Right atrium auricular region (tissue), 2 donors: Measurements from ENCODE around the gene FAM187B. TPM values are rescaled to one million over a fixed set of nuclear protein-coding genes. Genes with fewer than 3 reads are reported as not detected.

Experiments used
- DNase-seq: peaks from one replicate; pipeline ENCODE4 v3.0.0-alpha.2; 2019; ENCODE audit warnings: low spot score
- H3K27ac ChIP-seq, 2 donors: fragments of 200-600 bp; sonication (generic); 1 replicate in 1 of 2; 2 replicates in 1 of 2; pipeline ENCODE4 v1.5.1; 2016 to 2019
- H3K27me3 ChIP-seq, 2 donors: fragments of 200-600 bp; sonication (generic); one replicate each; pipeline versions ENCODE4 v1.5.1 to v1.6.0; 2017 to 2019
- H3K36me3 ChIP-seq: fragments of 200-600 bp; sonication (generic); one replicate; pipeline ENCODE4 v1.5.1; 2016
- H3K4me1 ChIP-seq, 2 donors: fragments of 200-600 bp; sonication (generic); one replicate each; pipeline versions ENCODE4 v1.5.1 to v1.6.0; 2017 to 2019
- H3K4me3 ChIP-seq, 2 donors: fragments of 200-600 bp; sonication (generic); 1 replicate in 1 of 2; 2 replicates in 1 of 2; pipeline ENCODE4 v1.5.1; 2017 to 2019; ENCODE audit warnings: mild to moderate bottlenecking in 1 of 2, moderate library complexity in 1 of 2
- H3K9me3 ChIP-seq, 2 donors: fragments of 200-600 bp; sonication (generic); one replicate each; pipeline ENCODE4 v1.5.1; 2019
- total RNA-seq, 2 donors: library from RNA; depleted of rRNA; stranded (reverse); fragments of >200 nt; gene quantifications; one replicate each; pipeline ENCODE4 v1.1.0, GENCODE V29; 2016
- TF ChIP-seq, protein P1 (sequence below), 2 donors: fragments of 200-600 bp; sonication (generic); IDR thresholded peaks; one replicate each; pipeline ENCODE4 v1.5.1; 2019; ENCODE audit warnings: antibody characterized with exemption in 2 of 2

The FAM187B gene
- total RNA-seq, 2 donors from 2014 or later = not detected

DNA sequence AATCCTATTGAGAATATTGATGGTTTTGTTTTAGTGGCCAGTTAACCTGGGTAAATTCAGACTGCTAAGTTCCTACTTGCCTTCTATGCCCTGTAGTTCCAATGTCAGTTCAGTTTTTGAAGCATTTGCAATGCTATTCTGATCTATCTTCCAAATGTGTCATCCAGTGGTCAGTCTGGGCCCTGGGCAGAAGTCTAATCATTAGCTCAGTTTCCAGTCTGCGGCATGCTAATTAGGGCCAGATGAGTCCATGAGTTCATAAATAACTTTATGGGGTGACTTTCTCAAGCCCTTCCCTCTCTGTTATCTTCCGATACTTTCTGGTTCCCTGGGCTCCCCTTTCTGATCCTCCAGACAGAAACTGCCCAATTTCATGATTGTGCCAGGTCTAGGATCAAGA is 32.7 kb downstream of the FAM187B start:
- Histone ChIP-seq H3K27ac (no peak overlapping the region), H3K36me3 (no peaks in the 10 kb centered on the region), H3K4me3 (no peak overlapping the region), H3K4me1 (no peaks in the 10 kb centered on the region), H3K9me3 (no peaks in the 10 kb centered on the region), H3K27me3 (no peaks in the 10 kb centered on the region)
- no peak for DNase-seq
- TF ChIP-seq, protein P1, sequence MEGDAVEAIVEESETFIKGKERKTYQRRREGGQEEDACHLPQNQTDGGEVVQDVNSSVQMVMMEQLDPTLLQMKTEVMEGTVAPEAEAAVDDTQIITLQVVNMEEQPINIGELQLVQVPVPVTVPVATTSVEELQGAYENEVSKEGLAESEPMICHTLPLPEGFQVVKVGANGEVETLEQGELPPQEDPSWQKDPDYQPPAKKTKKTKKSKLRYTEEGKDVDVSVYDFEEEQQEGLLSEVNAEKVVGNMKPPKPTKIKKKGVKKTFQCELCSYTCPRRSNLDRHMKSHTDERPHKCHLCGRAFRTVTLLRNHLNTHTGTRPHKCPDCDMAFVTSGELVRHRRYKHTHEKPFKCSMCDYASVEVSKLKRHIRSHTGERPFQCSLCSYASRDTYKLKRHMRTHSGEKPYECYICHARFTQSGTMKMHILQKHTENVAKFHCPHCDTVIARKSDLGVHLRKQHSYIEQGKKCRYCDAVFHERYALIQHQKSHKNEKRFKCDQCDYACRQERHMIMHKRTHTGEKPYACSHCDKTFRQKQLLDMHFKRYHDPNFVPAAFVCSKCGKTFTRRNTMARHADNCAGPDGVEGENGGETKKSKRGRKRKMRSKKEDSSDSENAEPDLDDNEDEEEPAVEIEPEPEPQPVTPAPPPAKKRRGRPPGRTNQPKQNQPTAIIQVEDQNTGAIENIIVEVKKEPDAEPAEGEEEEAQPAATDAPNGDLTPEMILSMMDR (IDR thresholded peaks at IDR 0.05) = no peak

DNA sequence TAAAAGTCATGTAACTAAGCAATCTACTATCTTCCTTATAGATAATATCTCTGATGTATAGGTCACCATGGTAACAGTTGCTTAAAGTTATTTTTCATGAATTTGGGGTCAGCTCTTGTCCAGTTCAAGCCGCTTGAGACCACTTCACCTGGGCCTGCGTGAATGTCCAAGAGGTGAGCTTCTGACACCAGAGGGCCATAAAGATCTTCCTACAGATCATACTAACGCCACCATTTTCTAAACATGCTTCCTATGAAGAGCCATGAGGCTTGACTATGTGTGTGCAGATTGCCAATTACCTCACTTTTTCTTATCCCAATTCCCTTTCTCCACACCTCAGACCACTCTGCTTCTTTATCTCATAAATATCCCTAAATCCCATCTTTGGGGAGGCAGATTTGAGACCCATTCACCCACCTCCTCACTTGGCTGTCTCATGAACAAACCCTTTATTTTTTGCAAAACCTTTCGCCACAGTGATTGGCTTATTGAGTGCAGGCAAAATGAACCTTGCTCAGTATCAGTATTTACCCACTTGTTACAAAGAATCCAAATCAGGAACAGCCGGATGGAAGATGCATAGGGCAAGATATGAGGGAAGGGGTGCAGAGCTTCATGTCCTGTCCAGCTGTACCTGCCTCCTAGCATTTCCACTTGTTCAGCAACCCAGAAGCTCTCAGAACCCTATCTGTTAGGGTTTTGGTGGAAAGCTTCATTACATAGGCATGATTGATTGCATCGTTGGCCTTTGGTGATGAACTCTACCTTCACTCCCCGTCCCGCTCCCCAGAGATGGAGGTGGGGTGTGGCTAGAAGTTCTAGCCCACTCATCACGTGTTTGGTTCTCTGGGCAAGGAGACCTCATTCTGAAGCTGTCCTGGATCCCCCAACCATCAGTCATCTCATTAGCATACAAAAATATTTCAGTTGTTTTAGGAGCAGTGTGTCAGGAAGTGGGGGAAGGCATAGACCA is 34.2 kb downstream of the FAM187B start:
- no peaks in the 10 kb centered on the region for H3K27me3 ChIP-seq
- H3K9me3 ChIP-seq = no peaks in the 10 kb centered on the region
- H3K4me3 ChIP-seq = no peak overlapping the region
- no peak for DNase-seq
- no peak overlapping the region for H3K27ac ChIP-seq
- H3K36me3 ChIP-seq = no peaks in the 10 kb centered on the region
- no peaks in the 10 kb centered on the region for H3K4me1 ChIP-seq
- TF ChIP-seq, protein P1 (IDR thresholded peaks at IDR 0.05) = no peak

DNA sequence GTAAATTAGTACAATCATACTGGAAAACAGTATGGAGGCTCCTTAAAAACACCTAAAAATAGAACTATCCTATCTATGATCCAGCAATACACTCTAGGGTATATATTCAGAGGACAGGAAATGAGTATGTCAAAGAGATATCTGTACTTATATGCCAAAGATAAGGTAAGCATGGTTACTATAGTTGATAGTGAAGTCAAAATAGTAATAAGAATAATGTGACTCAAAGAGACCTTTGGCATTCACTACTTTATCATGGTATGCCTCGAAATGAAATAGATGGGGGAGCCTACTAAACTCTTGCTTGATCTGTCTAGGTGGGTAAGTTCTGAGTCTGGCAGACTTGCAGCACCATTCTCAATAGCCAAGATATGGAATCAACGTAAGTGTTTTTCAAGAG is 43.7 kb downstream of the FAM187B start:
- Histone ChIP-seq H3K27me3 (no peaks in the 10 kb centered on the region), H3K4me3 (no peak overlapping the region), H3K9me3 (peaks cover 5 to 14% of the 10 kb centered on the region in 2 donors), H3K4me1 (no peaks in the 10 kb centered on the region), H3K36me3 (no peaks in the 10 kb centered on the region), H3K27ac (no peak overlapping the region)
- no peak for DNase-seq
- TF ChIP-seq, protein P1 (IDR thresholded peaks at IDR 0.05) = no peak

DNA sequence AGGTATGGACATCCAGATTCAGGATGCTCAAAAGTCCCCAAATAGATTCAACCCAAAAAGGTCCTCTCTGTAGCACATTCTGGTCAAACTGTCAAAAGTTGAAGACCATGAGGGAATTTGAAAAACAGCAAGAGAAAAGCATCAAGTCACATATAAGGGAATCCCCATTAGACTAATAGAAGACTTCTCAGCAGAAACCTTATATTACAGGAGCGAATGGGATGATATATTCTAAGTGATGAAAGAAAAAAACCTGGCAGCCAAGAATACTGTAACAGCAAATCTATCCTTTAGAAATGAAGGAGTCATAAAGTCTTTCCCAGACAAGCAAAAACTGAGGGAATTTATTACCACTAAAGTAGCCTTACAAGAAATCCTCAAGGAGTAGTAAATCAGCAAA is 44.3 kb downstream of the FAM187B start:
- Histone ChIP-seq H3K9me3 (peaks cover 5 to 14% of the 10 kb centered on the region in 2 donors), H3K4me1 (no peaks in the 10 kb centered on the region), H3K27ac (no peak overlapping the region), H3K36me3 (no peaks in the 10 kb centered on the region), H3K4me3 (no peak overlapping the region), H3K27me3 (no peaks in the 10 kb centered on the region)
- TF ChIP-seq, protein P1 (IDR thresholded peaks at IDR 0.05) = no peak
- DNase-seq = no peak

DNA sequence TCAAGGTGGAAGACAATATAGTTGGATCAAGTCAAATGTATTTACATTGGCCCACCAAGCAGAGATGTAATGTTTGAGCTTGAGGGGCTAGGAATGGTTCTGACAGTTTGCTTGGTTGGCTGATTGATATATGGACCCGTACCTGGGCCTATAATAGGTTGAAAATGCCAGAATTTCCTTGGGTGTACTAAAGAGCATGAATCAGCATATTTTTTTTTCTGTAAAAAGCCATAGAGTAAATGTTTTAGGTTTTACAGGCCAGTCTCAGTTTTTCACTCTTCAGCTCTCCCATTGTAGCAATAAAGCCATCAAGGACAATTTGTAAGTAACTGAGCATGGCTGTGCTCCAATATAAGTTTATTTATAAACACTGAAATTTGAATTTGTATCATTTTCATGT is 47.2 kb downstream of the FAM187B start:
- Histone ChIP-seq H3K27me3 (no peaks in the 10 kb centered on the region), H3K9me3 (peaks cover 5 to 14% of the 10 kb centered on the region in 2 donors), H3K36me3 (no peaks in the 10 kb centered on the region), H3K27ac (no peak overlapping the region), H3K4me1 (no peaks in the 10 kb centered on the region), H3K4me3 (no peak overlapping the region)
- TF ChIP-seq, protein P1 (IDR thresholded peaks at IDR 0.05) = no peak
- DNase-seq = no peak
